Muscle of arm (tissue), 12 donors: ENCODE data around the gene AP2B1. TPM values are rescaled to one million over a fixed set of nuclear protein-coding genes. Genes with fewer than 3 reads are reported as not detected.

Experiments used
- DNase-seq: peaks from one replicate; pipeline ENCODE4 v3.0.0-alpha.2; 2013
- polyA plus RNA-seq, 12 donors: library from polyadenylated mRNA; unstranded; fragments of 120-200 nt; gene quantifications; one replicate each; pipeline ENCODE4 v1.2.1, GENCODE V29; 2013; ENCODE audit not compliant: insufficient read length in 12 of 12

AP2B1 gene
- polyA plus RNA-seq, 12 donors, result 75.5 to 97.8 (median 81.7) TPM; not detected in 1

GRCh38 chr17:35618628-35619027 is 31.5 kb downstream of the AP2B1 start:
- no peak for DNase-seq

- DNase-seq, result no peak
Measured at GRCh38 chr17:35621768-35622167, 34.6 kb downstream of the AP2B1 start.

GRCh38 chr17:35627417-35627816 is 40.3 kb downstream of the AP2B1 start:
- no peak for DNase-seq

- no peak for DNase-seq
Measured at GRCh38 chr17:35630530-35631148, 43.5 kb downstream of the AP2B1 start.

- no peak for DNase-seq
Measured at GRCh38 chr17:35641032-35641431, 53.9 kb downstream of the AP2B1 start.

GRCh38 chr17:35645923-35646322 is 58.8 kb downstream of the AP2B1 start:
- no peak for DNase-seq

- DNase-seq, result no peak
Measured at GRCh38 chr17:35651467-35651866, 64.3 kb downstream of the AP2B1 start.

- DNase-seq, result no peak
Measured at GRCh38 chr17:35653619-35654361, 66.7 kb downstream of the AP2B1 start.

- DNase-seq, result no peak
Measured at GRCh38 chr17:35655303-35655702, 68.2 kb downstream of the AP2B1 start.

- no peak for DNase-seq
Measured at GRCh38 chr17:35660902-35661301, 73.8 kb downstream of the AP2B1 start.

GRCh38 chr17:35664685-35665084 is 77.6 kb downstream of the AP2B1 start:
- DNase-seq, result no peak

GRCh38 chr17:35665662-35666061 is 78.5 kb downstream of the AP2B1 start:
- no peak for DNase-seq

GRCh38 chr17:35666070-35666469 is 78.9 kb downstream of the AP2B1 start:
- no peak for DNase-seq

- DNase-seq, result no peak
Measured at GRCh38 chr17:35666967-35667532, 79.9 kb downstream of the AP2B1 start.

GRCh38 chr17:35668802-35669201 is 81.7 kb downstream of the AP2B1 start:
- DNase-seq, result no peak

- no peak for DNase-seq
Measured at GRCh38 chr17:35674552-35674951, 87.4 kb downstream of the AP2B1 start.

- no peak for DNase-seq
Measured at GRCh38 chr17:35676441-35676840, 89.3 kb downstream of the AP2B1 start.

- no peak for DNase-seq
Measured at GRCh38 chr17:35679007-35679682, 92.0 kb downstream of the AP2B1 start.

- DNase-seq, result peak; percentile 1
Measured at GRCh38 chr17:35683591-35683990, 96.5 kb downstream of the AP2B1 start.

GRCh38 chr17:35684055-35684802 is 97.1 kb downstream of the AP2B1 start:
- no peak for DNase-seq

GRCh38 chr17:35692512-35693210 is 105.5 kb downstream of the AP2B1 start:
- no peak for DNase-seq
